Colonic mucosa (tissue), 4 donors: ENCODE measurements around the gene INPP5A. TPM values are rescaled to one million over a fixed set of nuclear protein-coding genes. Genes with fewer than 3 reads are reported as not detected.

Source experiments
- DNase-seq: peaks from one replicate; pipeline ENCODE4 v3.0.0-alpha.2; 2020
- H3K27ac ChIP-seq: fragments of 200-600 bp; one replicate; pipeline ENCODE4 v1.8.0; 2021
- H3K27me3 ChIP-seq: fragments of 200-600 bp; one replicate; pipeline ENCODE4 v1.8.0; 2021
- H3K36me3 ChIP-seq: fragments of 200-600 bp; one replicate; pipeline ENCODE4 v1.8.0; 2021
- H3K4me1 ChIP-seq: fragments of 200-600 bp; one replicate; pipeline ENCODE4 v1.8.0; 2021; ENCODE audit warnings: mild to moderate bottlenecking
- H3K4me3 ChIP-seq: fragments of 200-600 bp; one replicate; pipeline ENCODE4 v1.8.0; 2021
- H3K9ac ChIP-seq, 2 donors: one replicate each; pipeline ENCODE4 v1.7.0; 2013; ENCODE audit warnings: control low read depth in 2 of 2, low read depth in 2 of 2, low read length in 2 of 2
- H3K9me3 ChIP-seq: fragments of 200-600 bp; one replicate; pipeline ENCODE4 v1.8.0; 2021
- CTCF ChIP-seq: fragments of 200-600 bp; IDR thresholded peaks from one replicate; pipeline ENCODE4 v1.8.0; 2022; ENCODE audit warnings: antibody characterized with exemption, mild to moderate bottlenecking
- intact Hi-C: fragments of 100-400 bp; cut with DNase I; formaldehyde crosslinking; loops from one replicate; pipeline ENCODE4 v1.14.1; 2022
- total RNA-seq, 2 donors: library from RNA; stranded (reverse); fragmentation: NEBNext Ultra II Directional in 1 of 2; extraction: Animal tissue kit (Norgen Biotek cat#: 25700) in 1 of 2; gene quantifications; one replicate each; pipeline ENCODE4 v1.2.1, GENCODE V29; 2021
- donor health status: healthy.
- donor health status: DM: no; HTN: no; CAD: no.
- donor health status: DM: no; HTN: no; CAD: no.

INPP5A gene
- total RNA-seq, 2 donors from 2014 or later: 29.9 to 41.5 TPM

GRCh38 chr10:132497063-132497680 lies 40.4 kb upstream of the INPP5A start:
- Histone ChIP-seq H3K4me3 (no peak overlapping the region), H3K4me1 (no peaks in the 10 kb centered on the region), H3K9ac (no peak overlapping the region), H3K27ac (no peak overlapping the region), H3K36me3 (no peaks in the 10 kb centered on the region), H3K9me3 (no peaks in the 10 kb centered on the region), H3K27me3 (no peaks in the 10 kb centered on the region)
- no peak for TF ChIP-seq CTCF
- DNase-seq: no peak
- intact Hi-C loops: no loop called here

- Histone ChIP-seq H3K4me3 (no peak overlapping the region), H3K4me1 (no peaks in the 10 kb centered on the region), H3K9ac (no peak overlapping the region), H3K36me3 (no peaks in the 10 kb centered on the region), H3K27ac (no peak overlapping the region), H3K9me3 (no peaks in the 10 kb centered on the region), H3K27me3 (no peaks in the 10 kb centered on the region)
- no peak for DNase-seq
- intact Hi-C loops: no loop called here
- no peak for TF ChIP-seq CTCF
Observed at GRCh38 chr10:132497861-132498561, 39.6 kb upstream of the INPP5A start.

GRCh38 chr10:132498562-132499366 lies 38.8 kb upstream of the INPP5A start:
- Histone ChIP-seq H3K27me3 (no peaks in the 10 kb centered on the region), H3K4me1 (no peaks in the 10 kb centered on the region), H3K4me3 (no peak overlapping the region), H3K9me3 (no peaks in the 10 kb centered on the region), H3K36me3 (no peaks in the 10 kb centered on the region), H3K9ac (no peak overlapping the region), H3K27ac (no peak overlapping the region)
- no peak for TF ChIP-seq CTCF
- DNase-seq: no peak
- intact Hi-C loops: no loop called here

GRCh38 chr10:132499367-132499685 lies 38.3 kb upstream of the INPP5A start:
- no peak for DNase-seq
- H3K27me3 ChIP-seq: no peaks in the 10 kb centered on the region
- no peak overlapping the region for H3K9ac ChIP-seq
- H3K9me3 ChIP-seq: no peaks in the 10 kb centered on the region
- no peak overlapping the region for H3K4me3 ChIP-seq
- intact Hi-C loops: no loop called here
- no peaks in the 10 kb centered on the region for H3K36me3 ChIP-seq
- H3K27ac ChIP-seq: no peak overlapping the region
- no peak for TF ChIP-seq CTCF
- no peaks in the 10 kb centered on the region for H3K4me1 ChIP-seq

- Histone ChIP-seq H3K9me3 (no peaks in the 10 kb centered on the region), H3K27ac (no peak overlapping the region), H3K9ac (no peak overlapping the region), H3K27me3 (no peaks in the 10 kb centered on the region), H3K36me3 (no peaks in the 10 kb centered on the region), H3K4me1 (no peaks in the 10 kb centered on the region), H3K4me3 (no peak overlapping the region)
- intact Hi-C loops: no loop called here
- no peak for DNase-seq
- no peak for TF ChIP-seq CTCF
Observed at GRCh38 chr10:132500781-132501415, 36.7 kb upstream of the INPP5A start.
